HepG2 (cell line): Measurements from ENCODE around the gene NFILZ. TPM values are rescaled to one million over a fixed set of nuclear protein-coding genes. Genes with fewer than 3 reads are reported as not detected.
A peak's percentile ranks its signal among the peaks of the same experiment; 100 is the strongest.

Experiments
- CHCHD3 ChIP-seq: sonication (generic); formaldehyde crosslinking; IDR thresholded peaks from 2 replicates; pipeline ENCODE4 v1.8.0; 2022; ENCODE audit warnings: mild to moderate bottlenecking, missing genetic modification reagents, moderate library complexity
- EHMT2 ChIP-seq: fragments of 200-600 bp; sonication (generic); IDR thresholded peaks from 2 replicates; pipeline ENCODE4 v1.7.0; 2017; ENCODE audit warnings: antibody characterized with exemption, low read depth, low read length, borderline replicate concordance
- GATAD1 ChIP-seq: IDR thresholded peaks from 2 replicates; pipeline ENCODE4 v1.6.1; 2016; ENCODE audit warnings: missing genetic modification reagents, missing compliant biosample characterization
- HNF4A ChIP-seq: sonication (generic); formaldehyde crosslinking; IDR thresholded peaks from 2 replicates; pipeline ENCODE4 v1.4.0; 2020; ENCODE audit warnings: missing genetic modification reagents
- KLF16 ChIP-seq, 2 experiments: sonication (generic) in 1 of 2; formaldehyde crosslinking in 1 of 2; IDR thresholded peaks; 2 replicates each; pipeline versions ENCODE4 v1.6.1 to v1.8.0; 2016 to 2023; ENCODE audit warnings: missing genetic modification reagents in 2 of 2, missing compliant biosample characterization in 1 of 2
- MAZ ChIP-seq, 2 experiments: sonication (generic) in 1 of 2; formaldehyde crosslinking in 1 of 2; IDR thresholded peaks; 2 replicates each; pipeline versions ENCODE4 v1.5.0 to v1.6.1; 2012 to 2020; ENCODE audit warnings: low read depth in 2 of 2, mild to moderate bottlenecking in 2 of 2, borderline replicate concordance in 1 of 2, improper control_type of control experiment in 1 of 2, low read length in 1 of 2, missing genetic modification reagents in 1 of 2, moderate library complexity in 1 of 2
- NCOA2 ChIP-seq: sonication (generic); formaldehyde crosslinking; IDR thresholded peaks from 2 replicates; pipeline ENCODE4 v1.8.0; 2022; ENCODE audit warnings: inconsistent platforms
- NR2C2 ChIP-seq: sonication (generic); formaldehyde crosslinking; IDR thresholded peaks from 2 replicates; pipeline ENCODE4 v1.4.0; 2020; ENCODE audit warnings: missing genetic modification reagents, mild to moderate bottlenecking, moderate library complexity, borderline replicate concordance
- PCBP2 ChIP-seq: fragments of 200-400 bp; formaldehyde crosslinking; optimal IDR thresholded peaks from 2 replicates; pipeline ENCODE3; 2018; ENCODE audit warnings: low read length, low read depth; ENCODE audit not compliant: poor library complexity, severe bottlenecking
- PHF8 ChIP-seq: sonication (generic); formaldehyde crosslinking; IDR thresholded peaks from 2 replicates; pipeline ENCODE4 v1.5.0; 2020; ENCODE audit warnings: missing genetic modification reagents
- RBM39 ChIP-seq: fragments of 200-400 bp; formaldehyde crosslinking; IDR thresholded peaks from one replicate; pipeline ENCODE4 v1.6.1; 2018; ENCODE audit warnings: antibody characterized with exemption, mild to moderate bottlenecking, low read depth, low read length; ENCODE audit not compliant: poor library complexity, severe bottlenecking
- RCOR2 ChIP-seq: IDR thresholded peaks from 2 replicates; pipeline ENCODE4 v1.6.1; 2016; ENCODE audit warnings: missing biosample characterization, missing genetic modification reagents
- SMARCE1 ChIP-seq: fragments of 450-650 bp; IDR thresholded peaks from 2 replicates; pipeline ENCODE4 v1.6.1; 2017; ENCODE audit warnings: borderline replicate concordance
- SP5 ChIP-seq: IDR thresholded peaks from 2 replicates; pipeline ENCODE4 v1.6.1; 2016; ENCODE audit warnings: low read depth, borderline replicate concordance
- SRF ChIP-seq: IDR thresholded peaks from 2 replicates; pipeline ENCODE4 v1.6.1; 2011; ENCODE audit warnings: mild to moderate bottlenecking, low read depth, low read length, moderate library complexity
- TBX2 ChIP-seq: sonication (generic); formaldehyde crosslinking; IDR thresholded peaks from 2 replicates; pipeline ENCODE4 v1.5.0; 2020; ENCODE audit warnings: missing genetic modification reagents, mild to moderate bottlenecking, borderline replicate concordance
- YY1 ChIP-seq: IDR thresholded peaks from 2 replicates; pipeline ENCODE4 v1.6.1; 2011; ENCODE audit warnings: low read length, low read depth, moderate library complexity, mild to moderate bottlenecking; ENCODE audit not compliant: insufficient read depth, insufficient replicate concordance
- ZFX ChIP-seq: sonication (generic); formaldehyde crosslinking; IDR thresholded peaks from 2 replicates; pipeline ENCODE4 v1.4.0; 2020; ENCODE audit warnings: mild to moderate bottlenecking, low read depth, missing genetic modification reagents, moderate library complexity
- ZNF350 ChIP-seq: sonication (generic); formaldehyde crosslinking; IDR thresholded peaks from 2 replicates; pipeline ENCODE4 v1.4.0; 2020; ENCODE audit warnings: mild to moderate bottlenecking, low read depth, missing genetic modification reagents, borderline replicate concordance
- ZNF605 ChIP-seq: sonication (generic); formaldehyde crosslinking; IDR thresholded peaks from 2 replicates; pipeline ENCODE4 v1.8.0; 2022; ENCODE audit warnings: mild to moderate bottlenecking, missing genetic modification reagents
- ZNF709 ChIP-seq: sonication (generic); formaldehyde crosslinking; IDR thresholded peaks from 2 replicates; pipeline ENCODE4 v1.5.0; 2020; ENCODE audit warnings: mild to moderate bottlenecking, missing genetic modification reagents
- ZNF761 ChIP-seq: sonication (generic); formaldehyde crosslinking; conservative IDR thresholded peaks from 2 replicates; pipeline ENCODE4 v1.4.0; 2020; ENCODE audit warnings: mild to moderate bottlenecking, missing genetic modification reagents
- polyA plus RNA-seq, 8 experiments: library from polyadenylated mRNA; depleted of rRNA in 3 of 8; stranded (reverse) in 7 of 8; unstranded in 1 of 8; fragments of >200 nt; fragmentation: Illumina TruSeq in 4 of 8; extraction: Trizol in 4 of 8; gene quantifications; 2 replicates each; pipeline versions ENCODE4 v1.2.1 to v1.2.3, GENCODE V29; 2011 to 2016; ENCODE audit warnings: low read depth in 4 of 8, missing spikeins in 1 of 8, mixed read lengths in 1 of 8; ENCODE audit not compliant: insufficient read depth in 1 of 8
- total RNA-seq, 5 experiments: library from RNA; depleted of rRNA; stranded (reverse); fragments of >200 nt; fragmentation: Illumina TruSeq; extraction: Trizol; gene quantifications; 2 replicates each; pipeline ENCODE4 v1.2.3, GENCODE V29; 2016; ENCODE audit warnings: low read depth in 1 of 5
- TF ChIP-seq, protein P1 (sequence below): sonication (generic); formaldehyde crosslinking; IDR thresholded peaks from 2 replicates; pipeline ENCODE4 v1.5.1; 2020; ENCODE audit warnings: mild to moderate bottlenecking, missing genetic modification reagents, moderate library complexity
- TF ChIP-seq, protein P2 (sequence below): sonication (generic); formaldehyde crosslinking; IDR thresholded peaks from 2 replicates; pipeline ENCODE4 v1.8.1; 2023; ENCODE audit warnings: mild to moderate bottlenecking, inconsistent platforms, moderate library complexity, missing genetic modification reagents, borderline replicate concordance
- TF ChIP-seq, protein P3 (sequence below): sonication (generic); formaldehyde crosslinking; IDR thresholded peaks from 2 replicates; pipeline ENCODE4 v1.8.0; 2022; ENCODE audit warnings: missing genetic modification reagents, low read depth, mild to moderate bottlenecking, borderline replicate concordance

Gene NFILZ
- total and polyA plus RNA-seq, 2 of the 13 experiments (the other 11 are each of a cell fraction or from before 2014, with no cell fraction given) = not detected

DNA sequence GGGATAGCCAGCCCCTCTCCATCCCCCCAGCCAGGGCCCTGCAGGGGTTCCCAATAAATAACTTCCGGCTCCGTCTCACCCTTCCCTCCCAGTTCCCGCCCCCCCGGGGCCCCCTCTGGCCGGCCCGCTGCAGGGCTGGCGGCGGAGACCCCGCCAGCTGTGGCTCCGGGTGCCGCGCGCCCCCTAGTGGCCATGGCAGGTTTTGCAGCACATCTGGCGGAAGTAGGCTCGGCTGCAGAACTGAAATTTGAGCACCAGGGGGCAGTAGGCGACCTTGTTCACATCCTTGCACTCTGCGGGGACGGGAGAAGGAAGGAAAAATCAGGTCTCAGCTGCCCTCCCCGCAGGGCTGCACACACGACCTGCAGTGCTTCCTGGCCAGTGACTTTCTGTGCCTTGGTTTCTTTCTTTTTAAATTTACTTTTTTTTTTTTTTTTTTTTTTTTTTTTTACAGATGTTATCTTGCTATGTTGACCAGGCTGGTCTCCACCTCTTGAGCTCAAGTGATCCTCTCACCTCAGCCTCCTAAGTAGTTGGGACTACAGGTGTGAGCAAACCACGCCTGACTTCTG is 49.6 kb upstream of the NFILZ start (continued):
- TF ChIP-seq PCBP2 (no peak), HNF4A (no peak), PHF8 (CRISPR knock-in tag) (no peak), RCOR2 (CRISPR knock-in tag) (no peak), CHCHD3 (CRISPR knock-in tag) (no peak), ZNF709 (CRISPR knock-in tag) (no peak), ZNF350 (CRISPR knock-in tag) (no peak), TBX2 (no peak), ZFX (CRISPR knock-in tag) (no peak), ZNF761 (CRISPR knock-in tag) (no peak), KLF16 (CRISPR knock-in tag; IDR thresholded peaks at IDR 0.05) (peak in 1 of 2 experiments; percentile 51; a peak in 1 of 4 replicates), NR2C2 (CRISPR knock-in tag) (no peak), MAZ (IDR thresholded peaks at IDR 0.05; ENCODE audit: borderline replicate concordance, low read depth, low read length) (no peak), MAZ (CRISPR knock-in tag; IDR thresholded peaks at IDR 0.05; ENCODE audit: low read depth) (peak; percentile 20; the same call in 1 of the 2 replicates), NCOA2 (CRISPR knock-in tag) (no peak), SMARCE1 (no peak), YY1 (peak; percentile 46), EHMT2 (no peak), GATAD1 (CRISPR knock-in tag) (peak; percentile 52), SRF (no peak), RBM39 (peak; percentile 21), ZNF605 (CRISPR knock-in tag) (no peak), SP5 (CRISPR knock-in tag) (no peak)
- TF ChIP-seq, protein P1, sequence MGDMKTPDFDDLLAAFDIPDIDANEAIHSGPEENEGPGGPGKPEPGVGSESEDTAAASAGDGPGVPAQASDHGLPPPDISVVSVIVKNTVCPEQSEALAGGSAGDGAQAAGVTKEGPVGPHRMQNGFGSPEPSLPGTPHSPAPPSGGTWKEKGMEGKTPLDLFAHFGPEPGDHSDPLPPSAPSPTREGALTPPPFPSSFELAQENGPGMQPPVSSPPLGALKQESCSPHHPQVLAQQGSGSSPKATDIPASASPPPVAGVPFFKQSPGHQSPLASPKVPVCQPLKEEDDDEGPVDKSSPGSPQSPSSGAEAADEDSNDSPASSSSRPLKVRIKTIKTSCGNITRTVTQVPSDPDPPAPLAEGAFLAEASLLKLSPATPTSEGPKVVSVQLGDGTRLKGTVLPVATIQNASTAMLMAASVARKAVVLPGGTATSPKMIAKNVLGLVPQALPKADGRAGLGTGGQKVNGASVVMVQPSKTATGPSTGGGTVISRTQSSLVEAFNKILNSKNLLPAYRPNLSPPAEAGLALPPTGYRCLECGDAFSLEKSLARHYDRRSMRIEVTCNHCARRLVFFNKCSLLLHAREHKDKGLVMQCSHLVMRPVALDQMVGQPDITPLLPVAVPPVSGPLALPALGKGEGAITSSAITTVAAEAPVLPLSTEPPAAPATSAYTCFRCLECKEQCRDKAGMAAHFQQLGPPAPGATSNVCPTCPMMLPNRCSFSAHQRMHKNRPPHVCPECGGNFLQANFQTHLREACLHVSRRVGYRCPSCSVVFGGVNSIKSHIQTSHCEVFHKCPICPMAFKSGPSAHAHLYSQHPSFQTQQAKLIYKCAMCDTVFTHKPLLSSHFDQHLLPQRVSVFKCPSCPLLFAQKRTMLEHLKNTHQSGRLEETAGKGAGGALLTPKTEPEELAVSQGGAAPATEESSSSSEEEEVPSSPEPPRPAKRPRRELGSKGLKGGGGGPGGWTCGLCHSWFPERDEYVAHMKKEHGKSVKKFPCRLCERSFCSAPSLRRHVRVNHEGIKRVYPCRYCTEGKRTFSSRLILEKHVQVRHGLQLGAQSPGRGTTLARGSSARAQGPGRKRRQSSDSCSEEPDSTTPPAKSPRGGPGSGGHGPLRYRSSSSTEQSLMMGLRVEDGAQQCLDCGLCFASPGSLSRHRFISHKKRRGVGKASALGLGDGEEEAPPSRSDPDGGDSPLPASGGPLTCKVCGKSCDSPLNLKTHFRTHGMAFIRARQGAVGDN (CRISPR knock-in tag) = peak; percentile 53; the same call in 1 of the 2 replicates
- TF ChIP-seq, protein P2, sequence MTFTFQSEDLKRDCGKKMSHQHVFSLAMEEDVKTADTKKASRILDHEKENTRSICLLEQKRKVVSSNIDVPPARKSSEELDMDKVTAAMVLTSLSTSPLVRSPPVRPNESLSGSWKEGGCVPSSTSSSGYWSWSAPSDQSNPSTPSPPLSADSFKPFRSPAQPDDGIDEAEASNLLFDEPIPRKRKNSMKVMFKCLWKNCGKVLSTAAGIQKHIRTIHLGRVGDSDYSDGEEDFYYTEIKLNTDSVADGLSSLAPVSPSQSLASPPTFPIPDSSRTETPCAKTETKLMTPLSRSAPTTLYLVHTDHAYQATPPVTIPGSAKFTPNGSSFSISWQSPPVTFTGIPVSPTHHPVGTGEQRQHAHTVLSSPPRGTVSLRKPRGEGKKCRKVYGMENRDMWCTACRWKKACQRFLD (CRISPR knock-in tag) = no peak
- TF ChIP-seq, protein P3, sequence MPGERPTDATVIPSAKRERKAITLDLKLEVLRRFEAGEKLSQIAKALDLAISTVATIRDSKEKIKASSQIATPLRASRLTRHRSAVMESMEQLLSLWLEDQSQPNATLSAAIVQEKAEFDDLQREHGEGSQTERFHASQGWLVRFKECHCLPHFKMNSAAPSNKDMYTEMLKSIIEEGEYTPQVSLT (CRISPR knock-in tag) = no peak
